Prostate gland (tissue), 2 donors: Measurements from ENCODE around the gene KRTAP1-5. TPM values are rescaled to one million over a fixed set of nuclear protein-coding genes. Genes with fewer than 3 reads are reported as not detected.
"Not testable (repeated sequence)": the region's sequence is repeated elsewhere in the genome, so short reads cannot be mapped to it uniquely, and the experiment has no call there.

Experiments used
- DNase-seq: peaks from one replicate; pipeline ENCODE4 v3.0.0-alpha.2; 2019; ENCODE audit warnings: low spot score
- H3K27ac ChIP-seq, 2 donors: fragments of 200-600 bp; sonication (generic); 2 replicates each; pipeline ENCODE4 v1.5.1; 2017 to 2019
- H3K27me3 ChIP-seq: fragments of 200-600 bp; sonication (generic); replicated peaks from 2 replicates; pipeline ENCODE4 v1.5.1; 2019; ENCODE audit not compliant: insufficient read depth
- H3K36me3 ChIP-seq, 2 donors: fragments of 200-600 bp; sonication (generic); 1 replicate in 1 of 2; 2 replicates in 1 of 2; pipeline versions ENCODE4 v1.5.1 to v1.8.1; 2017 to 2019
- H3K4me1 ChIP-seq: fragments of 200-600 bp; sonication (generic); replicated peaks from 2 replicates; pipeline ENCODE4 v1.5.1; 2019
- H3K4me3 ChIP-seq, 2 donors: fragments of 200-600 bp; sonication (generic); 2 replicates each; pipeline ENCODE4 v1.5.1; 2017 to 2019
- H3K9me3 ChIP-seq: fragments of 200-600 bp; sonication (generic); 2 replicates; pipeline ENCODE4 v1.5.1; 2017
- CTCF ChIP-seq, 4 experiments: fragments of 200-600 bp in 2 of 4; fragments of 450-650 bp in 2 of 4; sonication (generic) in 2 of 4; IDR thresholded peaks; 1 replicate in 3 of 4; 2 replicates in 1 of 4; pipeline ENCODE4 v1.5.1; 2016 to 2019; ENCODE audit warnings: antibody characterized with exemption in 4 of 4, mild to moderate bottlenecking in 2 of 4, moderate library complexity in 2 of 4
- POLR2A ChIP-seq: fragments of 450-650 bp; IDR thresholded peaks from one replicate; pipeline ENCODE4 v1.6.1; 2016; ENCODE audit warnings: antibody characterized with exemption, mild to moderate bottlenecking
- POLR2AphosphoS5 ChIP-seq: sonication (generic); formaldehyde crosslinking; IDR thresholded peaks from one replicate; pipeline ENCODE4 v1.6.1; 2017; ENCODE audit warnings: antibody characterized with exemption
- WGBS: methylation state at CpG from one replicate; pipeline ENCODE4 v1.1.5; 2018; 5-methylcytosine and 5-hydroxymethylcytosine counted together
- intact Hi-C: fragments of 100-400 bp; cut with DNase I; formaldehyde crosslinking; loops from one replicate; pipeline ENCODE4 v1.14.2; 2022
- total RNA-seq, 2 donors: library from RNA; depleted of rRNA; stranded (reverse); fragments of >200 nt; gene quantifications; one replicate each; pipeline ENCODE4 v1.1.0, GENCODE V29; 2016

Gene KRTAP1-5
- total RNA-seq, 2 donors from 2014 or later: 0.51 TPM; not detected in 1

- Histone ChIP-seq H3K4me1 (no peaks in the 10 kb centered on the region), H3K9me3 (no peaks in the 10 kb centered on the region), H3K36me3 (no peaks in the 10 kb centered on the region), H3K27me3 (no peaks in the 10 kb centered on the region), H3K27ac (no peak overlapping the region), H3K4me3 (no peak overlapping the region)
- 89% methylated on average over 3 of the region's 3 CpGs for WGBS
- intact Hi-C loops: no loop called here
- no peak for TF ChIP-seq POLR2AphosphoS5
- no peak for TF ChIP-seq CTCF (IDR thresholded peaks at IDR 0.05)
- TF ChIP-seq POLR2A: no peak
- DNase-seq: no peak
These were observed 42.0 kb upstream of the KRTAP1-5 start for GRCh38 chr17:41069031-41069430.

GRCh38 chr17:41067281-41067680 is 40.3 kb upstream of the KRTAP1-5 start:
- no peak for DNase-seq
- Histone ChIP-seq H3K9me3 (no peaks in the 10 kb centered on the region), H3K27ac (no peak overlapping the region), H3K36me3 (no peaks in the 10 kb centered on the region), H3K27me3 (no peaks in the 10 kb centered on the region), H3K4me3 (no peak overlapping the region), H3K4me1 (no peaks in the 10 kb centered on the region)
- intact Hi-C loops: no loop called here
- TF ChIP-seq POLR2AphosphoS5: no peak
- no peak for TF ChIP-seq CTCF (IDR thresholded peaks at IDR 0.05)
- no peak for TF ChIP-seq POLR2A

- intact Hi-C loops: no loop called here
- Histone ChIP-seq H3K4me3 (no peak within 1 kb of the TSS), H3K27me3 (no peaks in the 10 kb centered on the region), H3K4me1 (no peaks in the 10 kb centered on the region), H3K9me3 (no peaks in the 10 kb centered on the region), H3K36me3 (no peaks in the 10 kb centered on the region), H3K27ac (no peak within 1 kb of the TSS)
- DNase-seq: no peak
- TF ChIP-seq CTCF (IDR thresholded peaks at IDR 0.05) (no peak), POLR2A (no peak), POLR2AphosphoS5 (no peak)
- 91% methylated on average over 6 of the region's 6 CpGs for WGBS
These were observed 39.0 kb upstream of the KRTAP1-5 start, which contains the start of gene KRTAP2-4 for GRCh38 chr17:41065829-41066624. Gene KRTAP2-4, minus strand, starts transcription at chr17:41065879. Its CDS starts 34 bp downstream, at chr17:41065845.

- H3K36me3 ChIP-seq, H3K9me3 ChIP-seq, intact Hi-C loops, H3K4me1 ChIP-seq, H3K27me3 ChIP-seq, H3K4me3 ChIP-seq, DNase-seq, H3K27ac ChIP-seq: not testable (repeated sequence)
- WGBS: 67% methylated on average over 8 of the region's 16 CpGs
These were observed 38.1 kb upstream of the KRTAP1-5 start for GRCh38 chr17:41065016-41065689.

- 94% methylated on average over 1 of the region's 1 CpG for WGBS
- no peak for DNase-seq
- intact Hi-C loops: no loop called here
These were observed 37.3 kb upstream of the KRTAP1-5 start for GRCh38 chr17:41064301-41064700.

More at GRCh38 chr17:41064301-41064700, 37.3 kb upstream of the KRTAP1-5 start:
- no peaks in the 10 kb centered on the region for H3K9me3 ChIP-seq
- no peaks in the 10 kb centered on the region for H3K4me1 ChIP-seq
- no peaks in the 10 kb centered on the region for H3K36me3 ChIP-seq
- no peak overlapping the region for H3K27ac ChIP-seq
- no peaks in the 10 kb centered on the region for H3K27me3 ChIP-seq
- no peak overlapping the region for H3K4me3 ChIP-seq
- TF ChIP-seq POLR2AphosphoS5: no peak
- TF ChIP-seq CTCF (IDR thresholded peaks at IDR 0.05): no peak
- TF ChIP-seq POLR2A: no peak
